Left ventricle myocardium superior (tissue), 1 donor: ENCODE measurements around the gene PAM16. TPM values are rescaled to one million over a fixed set of nuclear protein-coding genes. Genes with fewer than 3 reads are reported as not detected.

Source experiments
- ATAC-seq: fragments of 200-7000 bp; cut with Tn5 transposase; one replicate; pipeline ENCODE4 v1.9.1; 2020; ENCODE audit warnings: mild to moderate bottlenecking, moderate library complexity
- DNase-seq: peaks from one replicate; pipeline ENCODE4 v3.0.0-alpha.2; 2020
- intact Hi-C: fragments of 100-400 bp; cut with micrococcal nuclease; formaldehyde crosslinking; loops from one replicate; pipeline ENCODE4 v1.11.0; 2022
- total RNA-seq: library from RNA; stranded (reverse); fragmentation: NEBNext Ultra II Directional; extraction: Animal tissue kit (Norgen Biotek cat#: 25700); gene quantifications from one replicate; pipeline ENCODE4 v1.2.1, GENCODE V29; 2021
- donor health status: DM: no; HTN: yes; CAD: no; lungs with severe emphysema.

The PAM16 gene
- total RNA-seq, 1 donor from 2014 or later = 70.0 TPM

DNA sequence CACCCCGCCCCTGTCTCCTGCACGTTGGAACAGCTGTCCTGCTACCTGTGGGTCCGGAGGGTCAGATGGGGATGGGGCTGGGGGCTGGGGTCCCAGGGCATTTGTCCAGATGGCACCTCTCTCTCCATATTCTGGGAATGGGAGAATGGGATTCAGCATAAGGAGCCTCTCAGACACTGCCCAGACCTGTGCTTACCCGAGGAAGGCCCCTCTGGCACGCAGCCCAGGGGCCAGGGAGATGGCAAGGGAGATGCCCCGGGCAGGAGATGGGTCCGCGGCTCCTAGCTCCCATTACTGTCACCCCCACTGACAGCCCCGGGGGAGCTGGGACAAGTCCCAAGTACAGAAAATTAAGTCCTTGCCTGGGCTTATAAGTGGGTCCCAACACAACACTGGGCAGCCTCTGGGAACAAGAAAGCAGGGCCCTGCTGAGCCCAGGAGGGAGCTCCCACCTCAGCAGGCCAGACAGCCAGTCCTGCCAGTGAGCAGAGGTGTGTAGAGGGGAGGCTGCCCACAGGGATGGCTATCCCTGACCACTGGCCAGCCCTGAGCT, 22.3 kb upstream of the PAM16 start:
- ATAC-seq (no peak), DNase-seq (no peak)
- intact Hi-C loops = no loop called here

- intact Hi-C loops = no loop called here
- DNase-seq = no peak
- ATAC-seq = no peak
These were observed 21.6 kb upstream of the PAM16 start for GRCh38 chr16:4372578-4373355.

DNA sequence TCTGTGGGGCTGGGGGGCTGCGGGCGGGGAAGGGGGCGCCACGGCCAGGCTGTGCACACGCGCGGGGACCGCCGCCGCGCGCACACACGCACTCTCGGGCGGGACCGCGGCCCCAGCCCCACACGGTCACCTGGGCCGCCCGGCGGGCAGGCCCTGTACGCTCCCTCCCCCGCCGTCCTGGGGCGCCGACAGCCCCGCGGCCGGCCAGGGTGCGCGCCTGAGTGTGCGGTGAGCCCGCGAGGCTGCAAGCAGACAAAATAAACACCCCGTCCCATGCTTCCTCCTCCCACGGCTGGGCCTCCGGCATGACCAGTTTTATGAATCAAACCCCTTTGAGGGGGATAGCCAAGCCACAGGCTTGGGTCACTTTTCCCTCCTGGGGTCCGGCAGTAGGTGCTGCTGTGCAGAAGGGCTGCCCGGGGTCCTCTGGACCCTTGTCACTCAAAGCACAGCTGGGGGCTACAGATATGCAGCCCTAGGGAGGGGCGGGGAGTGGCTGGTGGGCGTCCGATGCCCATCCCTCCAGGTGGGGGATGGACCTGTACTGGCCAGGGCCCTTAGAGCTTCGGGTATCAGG, 21.0 kb upstream of the PAM16 start:
- DNase-seq (no peak), ATAC-seq (peak; percentile 1)
- intact Hi-C loops = no loop called here

GRCh38 chr16:4371357-4372000, 20.4 kb upstream of the PAM16 start, which contains the start of gene VASN:
Gene VASN, plus strand, starts transcription at chr16:4371848. Its CDS starts 9,030 bp downstream, at chr16:4380878.
- intact Hi-C loops = no loop called here
- peak; percentile 78 for ATAC-seq
- DNase-seq = peak; percentile 91

DNA sequence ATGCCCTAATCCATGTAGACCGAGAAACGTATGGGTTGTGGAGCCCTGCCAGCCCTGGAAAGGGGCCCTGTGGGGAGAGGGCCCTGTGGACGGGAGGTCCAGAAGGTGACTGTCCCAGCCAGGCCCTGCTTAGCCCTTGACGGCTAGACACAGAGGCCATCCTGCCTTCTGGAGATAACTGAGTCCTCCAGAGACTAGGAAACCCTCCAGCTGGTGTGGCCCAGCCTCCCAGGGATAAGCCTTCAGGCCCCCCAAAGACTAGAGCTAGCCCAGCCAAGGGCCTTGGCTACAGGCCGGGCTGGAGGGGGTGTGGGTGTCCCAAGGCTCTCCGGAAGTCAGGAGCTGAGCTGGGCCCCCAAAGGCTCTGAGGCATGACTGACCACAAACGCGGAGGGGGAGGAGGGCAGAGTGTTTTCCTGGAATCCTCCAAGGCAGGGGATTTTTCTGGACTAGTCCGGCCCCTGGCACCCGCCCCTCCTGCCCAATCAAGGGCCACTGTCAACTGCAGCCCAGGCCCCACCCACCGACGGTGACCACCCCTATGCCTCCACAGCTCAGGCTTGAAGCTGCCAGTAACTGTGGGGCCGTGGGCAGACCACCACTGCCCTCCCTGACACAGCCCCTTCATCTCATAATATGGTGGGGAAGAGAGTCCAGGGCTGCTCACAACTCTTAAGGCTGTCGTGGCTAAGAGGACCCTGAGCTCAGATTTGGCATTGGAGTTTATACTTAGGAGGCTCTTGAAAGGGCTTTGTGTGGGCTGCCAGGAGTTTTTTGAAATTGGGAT, 19.6 kb upstream of the PAM16 start:
- intact Hi-C loops = no loop called here
- peak; percentile 86 for DNase-seq
- peak; percentile 56 for ATAC-seq

DNA sequence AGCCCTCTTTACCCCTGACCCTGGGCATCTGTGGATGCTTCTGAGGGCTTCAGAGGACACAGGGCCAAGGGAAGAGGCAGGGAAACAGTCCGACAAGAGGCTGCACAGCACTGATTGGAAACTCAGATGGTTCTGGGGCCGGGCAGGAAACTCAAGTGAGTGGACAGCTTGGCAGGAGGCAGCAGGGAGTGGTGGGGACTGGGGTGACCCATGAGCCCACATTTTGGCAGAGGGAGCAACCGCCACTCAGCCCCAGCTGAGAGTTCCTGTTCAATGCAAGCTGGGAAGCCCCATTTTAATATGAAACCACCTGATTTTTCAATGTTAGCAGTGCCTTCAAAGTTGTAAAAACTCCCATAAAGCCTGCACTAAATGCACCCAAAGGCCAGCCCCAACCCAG, 19.0 kb upstream of the PAM16 start:
- no peak for DNase-seq
- intact Hi-C loops = no loop called here
- no peak for ATAC-seq

DNA sequence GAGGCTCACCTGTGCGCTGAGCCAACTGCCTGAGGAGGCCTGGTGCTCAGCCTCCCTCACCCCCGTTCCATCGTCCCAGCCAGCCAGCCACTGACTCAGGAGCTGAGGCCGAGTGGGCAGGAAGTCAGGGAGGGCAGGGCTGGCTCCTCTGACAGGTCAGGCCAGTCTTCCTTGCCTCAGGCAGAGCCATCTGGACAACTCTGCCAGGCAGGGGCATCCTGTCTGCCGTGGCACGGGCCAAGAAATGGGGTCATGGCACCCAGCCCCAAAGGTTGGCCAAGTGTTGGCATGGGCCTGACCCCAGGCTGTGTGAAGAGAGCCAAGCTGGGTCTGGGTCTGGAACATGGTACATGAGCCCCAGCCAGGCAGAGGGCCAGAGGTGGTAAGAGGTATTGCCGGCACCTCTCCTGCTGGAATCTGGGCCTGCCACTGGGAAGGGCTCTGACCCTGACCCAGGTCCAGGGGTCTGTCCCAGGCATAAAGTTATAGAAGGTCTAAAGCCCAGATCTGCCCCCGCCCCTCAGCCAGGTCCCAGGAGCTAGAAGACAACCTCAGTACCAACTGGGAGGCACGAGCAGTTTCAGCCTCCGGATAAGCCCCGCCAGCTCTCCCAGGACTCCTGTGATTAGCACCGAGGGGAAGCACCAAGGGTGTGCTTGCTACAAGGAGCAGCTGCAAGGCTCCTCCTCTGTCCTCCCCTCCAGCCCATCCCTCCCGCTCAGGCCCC, 18.0 kb upstream of the PAM16 start:
- ATAC-seq = no peak
- intact Hi-C loops = no loop called here
- DNase-seq = peak; percentile 32

- no peak for ATAC-seq
- DNase-seq = no peak
- intact Hi-C loops = no loop called here
These were observed 16.3 kb upstream of the PAM16 start for GRCh38 chr16:4367393-4367856.

DNA sequence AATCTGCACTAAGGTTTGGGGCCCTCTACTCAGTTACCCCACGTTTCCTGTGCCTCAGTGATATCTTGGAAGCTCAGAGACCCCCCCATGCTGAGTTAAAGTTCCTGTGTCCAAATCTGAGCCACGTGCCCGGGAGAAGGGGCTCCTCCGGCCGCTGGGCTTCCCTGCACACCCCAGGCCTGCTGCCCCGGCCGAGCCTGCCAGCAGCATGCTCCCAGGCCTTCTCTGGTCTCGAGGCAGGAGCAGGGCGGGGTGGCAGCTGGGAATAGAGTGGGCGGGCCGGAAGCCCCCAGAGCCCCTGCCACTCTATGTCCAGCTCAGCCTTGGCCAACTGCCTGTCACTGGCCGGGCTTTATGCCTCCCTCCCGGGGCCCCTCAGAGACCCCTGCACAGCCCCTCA, 14.9 kb upstream of the PAM16 start:
- ATAC-seq (no peak), DNase-seq (no peak)
- intact Hi-C loops = no loop called here

DNA sequence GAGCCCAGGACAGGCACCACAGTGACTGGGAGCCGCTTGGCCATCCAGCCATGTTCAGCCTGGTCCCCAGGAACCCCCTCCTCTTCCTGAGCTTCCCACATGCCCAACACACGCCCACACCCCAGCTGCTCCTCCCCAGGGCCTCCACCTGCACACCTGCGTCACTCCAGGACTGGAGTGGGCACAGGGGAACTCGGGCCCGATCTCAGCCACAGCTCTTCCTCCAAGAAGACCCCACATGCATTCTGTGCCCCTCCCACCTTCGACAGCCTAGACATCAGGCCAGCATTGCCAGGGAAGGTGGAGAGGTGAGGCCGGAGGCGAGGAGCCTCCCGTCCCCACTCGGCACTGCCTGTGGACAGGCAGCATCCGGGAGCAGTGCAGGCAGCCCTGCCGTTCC, 14.5 kb upstream of the PAM16 start:
- no peak for ATAC-seq
- intact Hi-C loops = no loop called here
- no peak for DNase-seq

GRCh38 chr16:4365014-4365406, 13.9 kb upstream of the PAM16 start:
- no peak for ATAC-seq
- intact Hi-C loops = no loop called here

GRCh38 chr16:4364196-4365013, 13.3 kb upstream of the PAM16 start:
- intact Hi-C loops = no loop called here
- DNase-seq = no peak
- no peak for ATAC-seq

More at GRCh38 chr16:4365014-4365406, 13.9 kb upstream of the PAM16 start:
- no peak for DNase-seq

- no peak for ATAC-seq
- peak; percentile 36 for DNase-seq
- intact Hi-C loops = no loop called here
These were observed 11.5 kb upstream of the PAM16 start for GRCh38 chr16:4362476-4363135.

GRCh38 chr16:4361944-4362311, 10.8 kb upstream of the PAM16 start:
- ATAC-seq = no peak
- intact Hi-C loops = no loop called here
- no peak for DNase-seq

- peak; percentile 16 for DNase-seq
- intact Hi-C loops = no loop called here
- no peak for ATAC-seq
These were observed 10.2 kb upstream of the PAM16 start for GRCh38 chr16:4361033-4361943.

DNA sequence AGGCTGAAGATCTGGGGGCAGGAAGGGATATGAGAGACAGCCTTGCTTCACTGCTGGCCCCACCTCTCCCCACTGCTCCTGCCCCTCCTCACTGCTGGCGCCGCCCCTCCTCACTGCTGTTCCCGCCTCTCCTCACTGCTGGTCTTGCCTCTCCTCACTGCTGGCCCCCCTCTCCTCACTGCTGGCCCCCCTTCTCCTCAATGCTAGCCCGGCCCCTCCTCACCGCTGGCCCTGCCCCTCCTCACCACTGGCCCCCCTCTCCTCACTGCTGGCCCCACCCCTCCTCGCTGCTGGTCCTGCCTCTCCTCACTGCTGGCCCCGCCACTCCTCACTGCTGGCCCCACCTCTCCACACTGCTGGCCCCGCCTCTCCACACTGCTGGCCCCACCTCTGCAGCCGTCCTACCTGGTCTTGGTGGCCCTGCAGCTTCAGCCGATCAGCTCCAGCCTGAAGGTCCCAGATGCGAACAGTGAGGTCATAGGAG, 9.5 kb upstream of the PAM16 start:
- intact Hi-C loops = no loop called here
- ATAC-seq (no peak), DNase-seq (no peak)
